Thyroid gland (tissue), 4 donors: Measurements from ENCODE around the gene IL34.
A peak's percentile ranks its signal among the peaks of the same experiment; 100 is the strongest.

Source experiments
- POLR2A ChIP-seq, 2 donors: fragments of 450-650 bp; IDR thresholded peaks; one replicate each; pipeline ENCODE4 v1.6.1; 2017; ENCODE audit warnings: antibody characterized with exemption in 2 of 2, mild to moderate bottlenecking in 2 of 2, moderate library complexity in 1 of 2
- TF ChIP-seq, protein P1 (sequence below), 6 experiments: fragments of 200-600 bp in 3 of 6; fragments of 450-650 bp in 3 of 6; sonication (generic) in 3 of 6; IDR thresholded peaks; one replicate each; pipeline ENCODE4 v1.5.1; 2016 to 2019; ENCODE audit warnings: antibody characterized with exemption in 6 of 6, mild to moderate bottlenecking in 2 of 6, inconsistent platforms in 1 of 6, moderate library complexity in 1 of 6

DNA sequence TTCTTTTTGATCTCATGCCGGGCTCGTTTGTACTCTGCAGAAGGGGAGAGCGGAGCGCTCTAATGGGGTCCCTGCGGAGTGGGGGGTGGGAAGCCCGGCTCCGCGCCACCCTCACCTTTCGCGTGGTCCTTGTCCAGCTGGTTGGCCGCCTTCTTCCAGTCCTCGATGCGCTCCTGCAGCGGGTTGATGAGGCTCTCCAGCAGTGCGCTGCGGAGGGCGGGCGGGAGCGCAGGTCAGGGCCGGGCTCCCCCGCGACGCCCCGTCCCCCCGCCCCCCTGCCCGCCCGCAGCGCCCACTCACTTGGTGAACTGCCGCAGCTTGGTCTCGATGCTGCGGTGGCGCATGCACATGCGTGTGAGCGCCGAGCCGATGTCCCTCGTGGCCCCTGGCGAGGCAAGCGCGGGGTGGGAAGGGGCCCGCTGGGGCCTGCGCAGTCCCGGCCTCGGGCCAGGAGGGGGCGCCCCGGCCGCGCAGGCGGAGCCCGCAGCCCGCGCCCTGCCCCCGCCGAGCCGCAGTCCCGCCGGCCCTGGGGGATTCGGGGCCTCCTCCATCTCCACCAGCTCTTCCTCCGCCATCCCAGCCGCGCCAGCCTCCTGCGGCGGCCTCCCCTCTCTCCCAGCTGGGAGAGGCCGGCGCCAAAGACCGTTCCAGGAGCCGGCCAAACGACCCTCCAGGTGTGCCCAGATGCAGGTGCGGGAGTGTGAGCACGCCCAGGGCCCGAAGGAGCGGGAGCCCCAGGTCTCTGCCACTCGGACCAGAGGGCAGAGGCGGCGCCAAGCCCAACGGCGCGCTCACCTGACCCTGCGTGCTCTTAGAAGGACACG lies 33.5 kb downstream of the IL34 start:
- TF ChIP-seq, protein P1, sequence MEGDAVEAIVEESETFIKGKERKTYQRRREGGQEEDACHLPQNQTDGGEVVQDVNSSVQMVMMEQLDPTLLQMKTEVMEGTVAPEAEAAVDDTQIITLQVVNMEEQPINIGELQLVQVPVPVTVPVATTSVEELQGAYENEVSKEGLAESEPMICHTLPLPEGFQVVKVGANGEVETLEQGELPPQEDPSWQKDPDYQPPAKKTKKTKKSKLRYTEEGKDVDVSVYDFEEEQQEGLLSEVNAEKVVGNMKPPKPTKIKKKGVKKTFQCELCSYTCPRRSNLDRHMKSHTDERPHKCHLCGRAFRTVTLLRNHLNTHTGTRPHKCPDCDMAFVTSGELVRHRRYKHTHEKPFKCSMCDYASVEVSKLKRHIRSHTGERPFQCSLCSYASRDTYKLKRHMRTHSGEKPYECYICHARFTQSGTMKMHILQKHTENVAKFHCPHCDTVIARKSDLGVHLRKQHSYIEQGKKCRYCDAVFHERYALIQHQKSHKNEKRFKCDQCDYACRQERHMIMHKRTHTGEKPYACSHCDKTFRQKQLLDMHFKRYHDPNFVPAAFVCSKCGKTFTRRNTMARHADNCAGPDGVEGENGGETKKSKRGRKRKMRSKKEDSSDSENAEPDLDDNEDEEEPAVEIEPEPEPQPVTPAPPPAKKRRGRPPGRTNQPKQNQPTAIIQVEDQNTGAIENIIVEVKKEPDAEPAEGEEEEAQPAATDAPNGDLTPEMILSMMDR (IDR thresholded peaks at IDR 0.05) = peak in 3 of 6 experiments; percentile 58 to 76 (median 64)
- no peak for TF ChIP-seq POLR2A (IDR thresholded peaks at IDR 0.05)
